Fibroblast of gingiva (primary cell): ENCODE results near the gene PRODH.
"Not testable (repeated sequence)": the region's sequence is repeated elsewhere in the genome, so short reads cannot be mapped to it uniquely, and the experiment has no call there.

Source experiments
- DNase-seq: peaks from one replicate; pipeline ENCODE4 v3.0.0-alpha.2; 2011; ENCODE audit warnings: low read depth

Gene PRODH

GRCh38 chr22:18968011-18968749 lies 32.1 kb upstream of the PRODH start:
- DNase-seq, result no peak

- not testable (repeated sequence) for DNase-seq
Observed at GRCh38 chr22:18967391-18968010, 31.4 kb upstream of the PRODH start.

GRCh38 chr22:18966748-18967147 lies 30.7 kb upstream of the PRODH start:
- no peak for DNase-seq

GRCh38 chr22:18965526-18966421 lies 29.7 kb upstream of the PRODH start:
- no peak for DNase-seq

- not testable (repeated sequence) for DNase-seq
Observed at GRCh38 chr22:18964501-18965265, 28.6 kb upstream of the PRODH start.

GRCh38 chr22:18964051-18964450 lies 28.0 kb upstream of the PRODH start:
- DNase-seq, result not testable (repeated sequence)

- DNase-seq, result no peak
Observed at GRCh38 chr22:18962308-18962635, 26.2 kb upstream of the PRODH start.

- not testable (repeated sequence) for DNase-seq
Observed at GRCh38 chr22:18961632-18962307, 25.7 kb upstream of the PRODH start.

- not testable (repeated sequence) for DNase-seq
Observed at GRCh38 chr22:18961201-18961600, 25.1 kb upstream of the PRODH start.

GRCh38 chr22:18960166-18960820 lies 24.2 kb upstream of the PRODH start:
- DNase-seq, result not testable (repeated sequence)

GRCh38 chr22:18959741-18960140 lies 23.6 kb upstream of the PRODH start:
- not testable (repeated sequence) for DNase-seq

- not testable (repeated sequence) for DNase-seq
Observed at GRCh38 chr22:18959266-18959665, 23.2 kb upstream of the PRODH start.

- DNase-seq, result not testable (repeated sequence)
Observed at GRCh38 chr22:18958738-18959137, 22.6 kb upstream of the PRODH start.

GRCh38 chr22:18958321-18958705 lies 22.2 kb upstream of the PRODH start:
- not testable (repeated sequence) for DNase-seq

GRCh38 chr22:18957621-18958320 lies 21.7 kb upstream of the PRODH start:
- DNase-seq, result not testable (repeated sequence)

GRCh38 chr22:18956956-18957355 lies 20.9 kb upstream of the PRODH start:
- DNase-seq, result not testable (repeated sequence)

- not testable (repeated sequence) for DNase-seq
Observed at GRCh38 chr22:18956121-18956895, 20.2 kb upstream of the PRODH start.

- no peak for DNase-seq
Observed at GRCh38 chr22:18955696-18956095, 19.6 kb upstream of the PRODH start.

- DNase-seq, result no peak
Observed at GRCh38 chr22:18954990-18955571, 19.0 kb upstream of the PRODH start.
